Lung (tissue), 12 donors: ENCODE measurements around the gene CYP26C1. TPM values are rescaled to one million over a fixed set of nuclear protein-coding genes. Genes with fewer than 3 reads are reported as not detected.

Experiments used
- ATAC-seq: fragments of 200-7000 bp; cut with Tn5 transposase; one replicate; pipeline ENCODE4 v1.9.1; 2020; ENCODE audit warnings: moderate number of reproducible peaks; ENCODE audit not compliant: insufficient read depth, low FRiP score
- DNase-seq, 3 donors: peaks; one replicate each; pipeline ENCODE4 v3.0.0-alpha.2; 2013 to 2017
- H3K27ac ChIP-seq, 2 donors: one replicate each; pipeline ENCODE4 v1.5.1; 2013; ENCODE audit warnings: mild to moderate bottlenecking in 2 of 2, moderate library complexity in 2 of 2, control low read depth in 1 of 2, inconsistent platforms in 1 of 2, low read depth in 1 of 2, low read length in 1 of 2
- H3K27me3 ChIP-seq, 3 donors: one replicate each; pipeline ENCODE4 v1.5.1; 2013; ENCODE audit warnings: low read length in 2 of 3; ENCODE audit not compliant: control insufficient read depth in 3 of 3, insufficient read depth in 3 of 3
- H3K36me3 ChIP-seq, 4 donors: one replicate each; pipeline ENCODE4 v1.5.1; 2013; ENCODE audit warnings: low read length in 4 of 4, mild to moderate bottlenecking in 1 of 4, moderate library complexity in 1 of 4; ENCODE audit not compliant: control insufficient read depth in 4 of 4, insufficient read depth in 4 of 4
- H3K4me1 ChIP-seq, 5 donors: one replicate each; pipeline ENCODE4 v1.5.1; 2013; ENCODE audit warnings: low read length in 5 of 5, mild to moderate bottlenecking in 2 of 5, moderate library complexity in 1 of 5; ENCODE audit not compliant: control insufficient read depth in 5 of 5, insufficient read depth in 5 of 5
- H3K4me3 ChIP-seq: one replicate; pipeline ENCODE4 v1.5.1; 2013; ENCODE audit warnings: mild to moderate bottlenecking, control low read depth, moderate library complexity
- H3K9ac ChIP-seq, 2 donors: one replicate each; pipeline ENCODE4 v1.5.1; 2013; ENCODE audit warnings: low read length in 2 of 2, control low read depth in 1 of 2; ENCODE audit not compliant: insufficient read depth in 1 of 2
- H3K9me3 ChIP-seq, 4 donors: one replicate each; pipeline ENCODE4 v1.5.1; 2013; ENCODE audit warnings: low read length in 3 of 4, mild to moderate bottlenecking in 1 of 4, moderate library complexity in 1 of 4; ENCODE audit not compliant: control insufficient read depth in 4 of 4, insufficient read depth in 3 of 4
- WGBS, 2 donors: extraction: QIAGEN DNeasy Blood & Tissue Kit; methylation state at CpG; one replicate each; pipeline ENCODE4 v1.1.7; 2013; 5-methylcytosine and 5-hydroxymethylcytosine counted together
- polyA plus RNA-seq, 2 donors: library from polyadenylated mRNA; stranded (reverse); fragments of 200-250 nt; gene quantifications; one replicate each; pipeline ENCODE4 v1.2.1, GENCODE V29; 2013
- total RNA-seq, 2 donors: library from RNA; depleted of rRNA in 1 of 2; stranded (reverse); fragments of >200 nt in 1 of 2; gene quantifications; one replicate each; pipeline ENCODE4 v1.2.1, GENCODE V29; 2014 to 2021
- TF ChIP-seq, protein P1 (sequence below): IDR thresholded peaks from 2 replicates; pipeline ENCODE4 v1.5.1; 2012; ENCODE audit warnings: mild to moderate bottlenecking; ENCODE audit errors: control extremely low read depth, extremely low read depth
- donor health status: control.
- donor health status: control.
- donor health status: Bipolar disorder and iron deficiency.
- donor health status: healthy.
- donor health status: DM: yes; HTN: yes; CAD: no.

CYP26C1 gene
- total and polyA plus RNA-seq, 4 donors: 0.02 to 0.77 (median 0.06) TPM; not detected in 1

- ATAC-seq (no peak), DNase-seq (no peak)
- TF ChIP-seq, protein P1, sequence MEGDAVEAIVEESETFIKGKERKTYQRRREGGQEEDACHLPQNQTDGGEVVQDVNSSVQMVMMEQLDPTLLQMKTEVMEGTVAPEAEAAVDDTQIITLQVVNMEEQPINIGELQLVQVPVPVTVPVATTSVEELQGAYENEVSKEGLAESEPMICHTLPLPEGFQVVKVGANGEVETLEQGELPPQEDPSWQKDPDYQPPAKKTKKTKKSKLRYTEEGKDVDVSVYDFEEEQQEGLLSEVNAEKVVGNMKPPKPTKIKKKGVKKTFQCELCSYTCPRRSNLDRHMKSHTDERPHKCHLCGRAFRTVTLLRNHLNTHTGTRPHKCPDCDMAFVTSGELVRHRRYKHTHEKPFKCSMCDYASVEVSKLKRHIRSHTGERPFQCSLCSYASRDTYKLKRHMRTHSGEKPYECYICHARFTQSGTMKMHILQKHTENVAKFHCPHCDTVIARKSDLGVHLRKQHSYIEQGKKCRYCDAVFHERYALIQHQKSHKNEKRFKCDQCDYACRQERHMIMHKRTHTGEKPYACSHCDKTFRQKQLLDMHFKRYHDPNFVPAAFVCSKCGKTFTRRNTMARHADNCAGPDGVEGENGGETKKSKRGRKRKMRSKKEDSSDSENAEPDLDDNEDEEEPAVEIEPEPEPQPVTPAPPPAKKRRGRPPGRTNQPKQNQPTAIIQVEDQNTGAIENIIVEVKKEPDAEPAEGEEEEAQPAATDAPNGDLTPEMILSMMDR: no peak
- Histone ChIP-seq H3K9me3 (no peaks in the 10 kb centered on the region), H3K27me3 (no peaks in the 10 kb centered on the region), H3K36me3 (peaks cover 0 to 6% (median 2%) of the 10 kb centered on the region in 4 donors), H3K4me3 (no peak overlapping the region), H3K27ac (no peak overlapping the region), H3K4me1 (peaks cover 0 to 2% (median 0%) of the 10 kb centered on the region in 5 donors), H3K9ac (no peak overlapping the region)
- WGBS, 2 donors: 67 to 85% methylated on average over 2 of the region's 2 CpGs
Observed at GRCh38 chr10:93026072-93026471, 34.5 kb upstream of the CYP26C1 start.

DNA sequence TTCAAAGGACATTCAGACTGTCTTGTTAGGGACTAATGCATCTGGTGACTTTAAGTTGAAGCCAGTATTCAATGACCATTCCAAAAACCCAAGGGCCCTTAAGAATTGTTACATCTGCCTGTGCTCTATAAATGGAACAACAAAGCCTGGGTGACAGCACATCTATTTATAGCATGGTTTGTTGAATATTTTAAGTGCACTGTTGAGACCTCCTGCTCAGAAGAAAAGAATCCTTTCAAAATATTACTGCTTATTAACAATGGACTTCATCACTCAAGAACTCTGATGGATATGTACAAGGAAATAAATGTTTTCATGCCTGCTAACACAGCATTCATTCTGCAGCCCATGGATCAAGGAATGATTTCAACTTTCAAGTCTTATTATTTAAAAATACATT is 33.1 kb upstream of the CYP26C1 start:
- peaks cover 0 to 3% (median 2%) of the 10 kb centered on the region in 4 donors for H3K36me3 ChIP-seq
- DNase-seq (no peak), ATAC-seq (no peak)
- no peak overlapping the region for H3K27ac ChIP-seq
- no peak overlapping the region for H3K4me3 ChIP-seq
- TF ChIP-seq, protein P1: no peak
- no peaks in the 10 kb centered on the region for H3K27me3 ChIP-seq
- H3K9ac ChIP-seq: no peak overlapping the region
- H3K4me1 ChIP-seq: no peaks in the 10 kb centered on the region
- H3K9me3 ChIP-seq: no peaks in the 10 kb centered on the region

GRCh38 chr10:93028883-93029282 is 31.7 kb upstream of the CYP26C1 start:
- H3K9me3 ChIP-seq: no peaks in the 10 kb centered on the region
- H3K27ac ChIP-seq: no peak overlapping the region
- no peaks in the 10 kb centered on the region for H3K27me3 ChIP-seq
- H3K4me1 ChIP-seq: no peaks in the 10 kb centered on the region
- H3K9ac ChIP-seq: no peak overlapping the region
- no peak overlapping the region for H3K4me3 ChIP-seq
- TF ChIP-seq, protein P1: no peak
- DNase-seq (no peak), ATAC-seq (no peak)
- H3K36me3 ChIP-seq: peaks cover 0 to 3% (median 2%) of the 10 kb centered on the region in 4 donors
- 93 to 97% methylated on average over 2 of the region's 2 CpGs for WGBS, 2 donors

GRCh38 chr10:93030409-93030808 is 30.2 kb upstream of the CYP26C1 start:
- ATAC-seq: no peak

More at GRCh38 chr10:93030409-93030808, 30.2 kb upstream of the CYP26C1 start:
- Histone ChIP-seq H3K4me1 (no peaks in the 10 kb centered on the region), H3K36me3 (peaks cover 0 to 3% (median 0%) of the 10 kb centered on the region in 4 donors), H3K9me3 (no peaks in the 10 kb centered on the region), H3K27me3 (no peaks in the 10 kb centered on the region), H3K9ac (no peak overlapping the region), H3K27ac (no peak overlapping the region), H3K4me3 (no peak overlapping the region)
- DNase-seq: peak in 1 of 3 donors; percentile 19
- TF ChIP-seq, protein P1: no peak
